Osteoblast (primary cell): ENCODE results near the gene POPDC2. TPM values are rescaled to one million over a fixed set of nuclear protein-coding genes. Genes with fewer than 3 reads are reported as not detected.

Experiments
- DNase-seq: peaks from one replicate; pipeline ENCODE4 v3.0.0; 2011; ENCODE audit warnings: low spot score, mixed read lengths; ENCODE audit not compliant: insufficient read length; ENCODE audit errors: missing footprints
- H2AFZ ChIP-seq: 2 replicates; pipeline ENCODE4 v1.6.0; 2011; ENCODE audit warnings: mild to moderate bottlenecking, low read length
- H3K27ac ChIP-seq: 2 replicates; pipeline ENCODE4 v1.5.1; 2011; ENCODE audit warnings: mild to moderate bottlenecking, low read depth, low read length, moderate library complexity
- H3K27me3 ChIP-seq: 2 replicates; pipeline ENCODE4 v1.6.0; 2012; ENCODE audit warnings: mild to moderate bottlenecking, control low read depth, inconsistent platforms, low read length, moderate library complexity; ENCODE audit not compliant: insufficient read depth
- H3K36me3 ChIP-seq: 2 replicates; pipeline ENCODE4 v1.5.1; 2011; ENCODE audit warnings: mild to moderate bottlenecking, low read length, control low read depth, moderate library complexity; ENCODE audit not compliant: insufficient read depth
- H3K4me1 ChIP-seq: 2 replicates; pipeline ENCODE4 v1.5.1; 2011; ENCODE audit warnings: mild to moderate bottlenecking, low read length, control low read depth, moderate library complexity; ENCODE audit not compliant: insufficient read depth
- H3K4me2 ChIP-seq: 2 replicates; pipeline ENCODE4 v1.6.0; 2011; ENCODE audit warnings: mild to moderate bottlenecking, low read length; ENCODE audit not compliant: insufficient read depth
- H3K4me3 ChIP-seq: fragments of 200-600 bp; sonication (generic); 3 replicates; pipeline ENCODE4 v1.5.1; 2012; ENCODE audit warnings: mild to moderate bottlenecking, low read length, inconsistent platforms; ENCODE audit not compliant: insufficient read depth
- H3K79me2 ChIP-seq: 2 replicates; pipeline ENCODE4 v1.6.0; 2012; ENCODE audit warnings: mild to moderate bottlenecking, low read length, control low read depth, inconsistent platforms; ENCODE audit not compliant: insufficient read depth
- H3K9me3 ChIP-seq: 2 replicates; pipeline ENCODE4 v1.5.1; 2011; ENCODE audit warnings: low read depth, low read length, control low read depth
- H4K20me1 ChIP-seq: 2 replicates; pipeline ENCODE4 v1.6.0; 2012; ENCODE audit warnings: mild to moderate bottlenecking, low read length, control low read depth; ENCODE audit not compliant: insufficient read depth
- CTCF ChIP-seq: IDR thresholded peaks from 2 replicates; pipeline ENCODE4 v1.5.1; 2011; ENCODE audit warnings: mild to moderate bottlenecking, low read depth, low read length, moderate library complexity; ENCODE audit errors: extremely low read depth
- total RNA-seq: library from RNA; depleted of rRNA; stranded (reverse); fragments of >200 nt; gene quantifications from 2 replicates; pipeline ENCODE4 v1.2.3, GENCODE V29; 2012

POPDC2 gene
- total RNA-seq, 1 donor, result 1.1 TPM

- no peak overlapping the region for H3K4me3 ChIP-seq
- peak overlapping the region; percentile 7 for H2AFZ ChIP-seq
- H3K4me2 ChIP-seq, result no peak overlapping the region
- H3K36me3 ChIP-seq, result no peaks in the 10 kb centered on the region
- H3K27me3 ChIP-seq, result no peaks in the 10 kb centered on the region
- H3K79me2 ChIP-seq, result no peaks in the 10 kb centered on the region
- H3K4me1 ChIP-seq, result peaks cover 7% of the 10 kb centered on the region
- H3K27ac ChIP-seq, result no peak overlapping the region
- H3K9me3 ChIP-seq, result no peaks in the 10 kb centered on the region
- no peak for TF ChIP-seq CTCF
- DNase-seq, result no peak
- no peaks in the 10 kb centered on the region for H4K20me1 ChIP-seq
Measured at GRCh38 chr3:119602676-119603075, 57.7 kb downstream of the POPDC2 start.

GRCh38 chr3:119601154-119601553 is 59.2 kb downstream of the POPDC2 start:
- Histone ChIP-seq H3K36me3 (no peaks in the 10 kb centered on the region), H3K79me2 (no peaks in the 10 kb centered on the region), H3K9me3 (no peaks in the 10 kb centered on the region), H3K4me3 (no peak overlapping the region), H2AFZ (no peak overlapping the region), H4K20me1 (no peaks in the 10 kb centered on the region), H3K4me1 (peaks cover 10% of the 10 kb centered on the region), H3K4me2 (no peak overlapping the region), H3K27me3 (no peaks in the 10 kb centered on the region), H3K27ac (no peak overlapping the region)
- TF ChIP-seq CTCF, result no peak
- DNase-seq, result no peak

GRCh38 chr3:119600732-119601131 is 59.7 kb downstream of the POPDC2 start:
- no peak overlapping the region for H3K27ac ChIP-seq
- H3K79me2 ChIP-seq, result no peaks in the 10 kb centered on the region
- DNase-seq, result no peak
- no peaks in the 10 kb centered on the region for H3K9me3 ChIP-seq
- peak; percentile 59 for TF ChIP-seq CTCF
- H3K36me3 ChIP-seq, result no peaks in the 10 kb centered on the region
- H3K4me3 ChIP-seq, result no peak overlapping the region
- peaks cover 15% of the 10 kb centered on the region for H3K4me1 ChIP-seq
- no peaks in the 10 kb centered on the region for H3K27me3 ChIP-seq
- H2AFZ ChIP-seq, result no peak overlapping the region
- no peaks in the 10 kb centered on the region for H4K20me1 ChIP-seq
- H3K4me2 ChIP-seq, result no peak overlapping the region

- Histone ChIP-seq H3K79me2 (no peaks in the 10 kb centered on the region), H3K27ac (no peak overlapping the region), H3K27me3 (no peaks in the 10 kb centered on the region), H4K20me1 (no peaks in the 10 kb centered on the region), H3K4me1 (peaks cover 12% of the 10 kb centered on the region), H3K4me2 (no peak overlapping the region), H2AFZ (no peak overlapping the region), H3K9me3 (no peaks in the 10 kb centered on the region), H3K36me3 (no peaks in the 10 kb centered on the region), H3K4me3 (no peak overlapping the region)
- no peak for DNase-seq
- no peak for TF ChIP-seq CTCF
Measured at GRCh38 chr3:119599558-119600174, 60.7 kb downstream of the POPDC2 start.
